ENCODE measurements around the gene HOXB6.

HOXB6 gene

GRCh38 chr17:48551214-48551555 is 53.6 kb downstream of the HOXB6 start:
- H3K4me3 ChIP-seq (replicated peaks; ENCODE audit: low read depth, low read length) = no peak overlapping the region
- no peak for DNase-seq (ENCODE audit: low read depth)
- TF ChIP-seq CTCF (IDR thresholded peaks at IDR 0.05; ENCODE audit: low read length, missing control alignments) = no peak

GRCh38 chr17:48550502-48551213 is 54.1 kb downstream of the HOXB6 start:
- H3K4me3 ChIP-seq (replicated peaks; ENCODE audit: low read depth, low read length) = no peak overlapping the region
- no peak for DNase-seq (ENCODE audit: low read depth)
- TF ChIP-seq CTCF (IDR thresholded peaks at IDR 0.05; ENCODE audit: low read length, missing control alignments) = no peak

- DNase-seq (ENCODE audit: low read depth) = no peak
- no peak for TF ChIP-seq CTCF (IDR thresholded peaks at IDR 0.05; ENCODE audit: low read length, missing control alignments)
- no peak overlapping the region for H3K4me3 ChIP-seq (replicated peaks; ENCODE audit: low read depth, low read length)
Measured at GRCh38 chr17:48549914-48550501, 54.8 kb downstream of the HOXB6 start.

- DNase-seq (ENCODE audit: low read depth) = no peak
- no peak for TF ChIP-seq CTCF (IDR thresholded peaks at IDR 0.05; ENCODE audit: low read length, missing control alignments)
Measured at GRCh38 chr17:48549281-48549630, 55.5 kb downstream of the HOXB6 start.

GRCh38 chr17:48548523-48549280 is 56.1 kb downstream of the HOXB6 start:
- no peak for DNase-seq (ENCODE audit: low read depth)
- H3K4me3 ChIP-seq (replicated peaks; ENCODE audit: low read depth, low read length) = no peak overlapping the region
- TF ChIP-seq CTCF (IDR thresholded peaks at IDR 0.05; ENCODE audit: low read length, missing control alignments) = no peak

More at GRCh38 chr17:48549281-48549630, 55.5 kb downstream of the HOXB6 start:
- no peak overlapping the region for H3K4me3 ChIP-seq (replicated peaks; ENCODE audit: low read depth, low read length)

GRCh38 chr17:48547808-48548522 is 56.8 kb downstream of the HOXB6 start:
- DNase-seq (ENCODE audit: low read depth) = peak; percentile 77
- peak overlapping the region; percentile 23 for H3K4me3 ChIP-seq (replicated peaks; ENCODE audit: low read depth, low read length)
- TF ChIP-seq CTCF (IDR thresholded peaks at IDR 0.05; ENCODE audit: low read length, missing control alignments) = no peak

All from fibroblast of pulmonary artery (primary cell).